ENCODE results near the gene PNPLA5. TPM values are rescaled to one million over a fixed set of nuclear protein-coding genes. Genes with fewer than 3 reads are reported as not detected.
"Not testable (repeated sequence)": the region's sequence is repeated elsewhere in the genome, so short reads cannot be mapped to it uniquely, and the experiment has no call there.

The PNPLA5 gene
- total RNA-seq, 1 experiment from 2014 or later, result 5.3 TPM

GRCh38 chr22:43869799-43870198 lies 22.0 kb downstream of the PNPLA5 start:
- Mint-ChIP-seq H3K4me3 (no peak overlapping the region), H3K27ac (no peak overlapping the region), H3K27me3 (ENCODE audit: low read depth) (peaks cover under 1% of the 10 kb centered on the region), H3K36me3 (peaks cover 34% of the 10 kb centered on the region), H3K4me1 (peaks cover 18% of the 10 kb centered on the region), H3K9me3 (peaks cover 49% of the 10 kb centered on the region)
- DNase-seq (ENCODE audit: low spot score) (no peak), ATAC-seq (no peak)
- TF ChIP-seq, protein P1, sequence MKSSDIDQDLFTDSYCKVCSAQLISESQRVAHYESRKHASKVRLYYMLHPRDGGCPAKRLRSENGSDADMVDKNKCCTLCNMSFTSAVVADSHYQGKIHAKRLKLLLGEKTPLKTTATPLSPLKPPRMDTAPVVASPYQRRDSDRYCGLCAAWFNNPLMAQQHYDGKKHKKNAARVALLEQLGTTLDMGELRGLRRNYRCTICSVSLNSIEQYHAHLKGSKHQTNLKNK (CRISPR knock-in tag; IDR thresholded peaks at IDR 0.05), result no peak
- no peak for TF ChIP-seq NFE2L1 (CRISPR knock-in tag; IDR thresholded peaks at IDR 0.05)
- TF ChIP-seq MLX (CRISPR knock-in tag; IDR thresholded peaks at IDR 0.05), result no peak
- no peak for TF ChIP-seq IRF1 (CRISPR knock-in tag; IDR thresholded peaks at IDR 0.05)
- TF ChIP-seq, protein P2, sequence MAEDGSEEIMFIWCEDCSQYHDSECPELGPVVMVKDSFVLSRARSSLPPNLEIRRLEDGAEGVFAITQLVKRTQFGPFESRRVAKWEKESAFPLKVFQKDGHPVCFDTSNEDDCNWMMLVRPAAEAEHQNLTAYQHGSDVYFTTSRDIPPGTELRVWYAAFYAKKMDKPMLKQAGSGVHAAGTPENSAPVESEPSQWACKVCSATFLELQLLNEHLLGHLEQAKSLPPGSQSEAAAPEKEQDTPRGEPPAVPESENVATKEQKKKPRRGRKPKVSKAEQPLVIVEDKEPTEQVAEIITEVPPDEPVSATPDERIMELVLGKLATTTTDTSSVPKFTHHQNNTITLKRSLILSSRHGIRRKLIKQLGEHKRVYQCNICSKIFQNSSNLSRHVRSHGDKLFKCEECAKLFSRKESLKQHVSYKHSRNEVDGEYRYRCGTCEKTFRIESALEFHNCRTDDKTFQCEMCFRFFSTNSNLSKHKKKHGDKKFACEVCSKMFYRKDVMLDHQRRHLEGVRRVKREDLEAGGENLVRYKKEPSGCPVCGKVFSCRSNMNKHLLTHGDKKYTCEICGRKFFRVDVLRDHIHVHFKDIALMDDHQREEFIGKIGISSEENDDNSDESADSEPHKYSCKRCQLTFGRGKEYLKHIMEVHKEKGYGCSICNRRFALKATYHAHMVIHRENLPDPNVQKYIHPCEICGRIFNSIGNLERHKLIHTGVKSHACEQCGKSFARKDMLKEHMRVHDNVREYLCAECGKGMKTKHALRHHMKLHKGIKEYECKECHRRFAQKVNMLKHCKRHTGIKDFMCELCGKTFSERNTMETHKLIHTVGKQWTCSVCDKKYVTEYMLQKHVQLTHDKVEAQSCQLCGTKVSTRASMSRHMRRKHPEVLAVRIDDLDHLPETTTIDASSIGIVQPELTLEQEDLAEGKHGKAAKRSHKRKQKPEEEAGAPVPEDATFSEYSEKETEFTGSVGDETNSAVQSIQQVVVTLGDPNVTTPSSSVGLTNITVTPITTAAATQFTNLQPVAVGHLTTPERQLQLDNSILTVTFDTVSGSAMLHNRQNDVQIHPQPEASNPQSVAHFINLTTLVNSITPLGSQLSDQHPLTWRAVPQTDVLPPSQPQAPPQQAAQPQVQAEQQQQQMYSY (CRISPR knock-in tag; IDR thresholded peaks at IDR 0.05), result no peak
- TF ChIP-seq USF2 (CRISPR knock-in tag; IDR thresholded peaks at IDR 0.05), result no peak
- TF ChIP-seq ZBTB43 (CRISPR knock-in tag; IDR thresholded peaks at IDR 0.05), result no peak
- TF ChIP-seq FOXJ3 (CRISPR knock-in tag; IDR thresholded peaks at IDR 0.05; ENCODE audit: borderline replicate concordance), result no peak
- TF ChIP-seq ARID4B (CRISPR knock-in tag; IDR thresholded peaks at IDR 0.05; ENCODE audit: borderline replicate concordance), result no peak
- no peak for TF ChIP-seq USF1 (CRISPR knock-in tag; IDR thresholded peaks at IDR 0.05)
- no peak for TF ChIP-seq GTF2I (CRISPR knock-in tag; conservative IDR thresholded peaks at IDR 0.05)
- no peak for TF ChIP-seq CREM (CRISPR knock-in tag; IDR thresholded peaks at IDR 0.05)
- POLR2A ChIA-PET, result no interaction called here
- CTCF ChIA-PET, result interaction anchor here (3.2 kb wide), 1 partner anchor 14 kb away, joined by 97 read pairs; no protein-coding TSS in a partner anchor

GRCh38 chr22:43869001-43869400 lies 22.8 kb downstream of the PNPLA5 start:
- H3K4me3 Mint-ChIP-seq; H3K27me3 Mint-ChIP-seq (ENCODE audit: low read depth); H3K27ac Mint-ChIP-seq; DNase-seq (ENCODE audit: low spot score); POLR2A ChIA-PET: not testable (repeated sequence)
- ATAC-seq, result peak; percentile 50; the same call in 1 of the 2 replicates
- peaks cover 42% of the 10 kb centered on the region for H3K9me3 Mint-ChIP-seq
- peaks cover 18% of the 10 kb centered on the region for H3K4me1 Mint-ChIP-seq
- CTCF ChIA-PET, result interaction anchor here (3.2 kb wide), 1 partner anchor 15 kb away, joined by 97 read pairs; no protein-coding TSS in a partner anchor
- peaks cover 28% of the 10 kb centered on the region for H3K36me3 Mint-ChIP-seq
